H1 (cell line): Measurements from ENCODE around the gene MFGE8. TPM values are rescaled to one million over a fixed set of nuclear protein-coding genes. Genes with fewer than 3 reads are reported as not detected.

Experiments
- CTCF ChIA-PET: fragments of 300-600 bp; sonication (Branson Sonifier 250); formaldehyde crosslinking; loops from one replicate; lab custom pipeline; 2021; ENCODE audit not compliant: partially characterized antibody; lab: Charles Lee
- POLR2A ChIA-PET: fragments of 300-600 bp; sonication (Branson Sonifier 250); formaldehyde crosslinking; loops from one replicate; lab custom pipeline; 2021; ENCODE audit warnings: inconsistent platforms; ENCODE audit not compliant: partially characterized antibody; lab: Charles Lee
- DNase-seq, 2 experiments: peaks; one replicate each; pipeline versions ENCODE4 v3.0.0 to v3.0.0-alpha.2; 2010 to 2022; ENCODE audit warnings: low spot score in 2 of 2, low read depth in 1 of 2, mixed read lengths in 1 of 2
- FAIRE-seq: peaks from 2 replicates; lab custom pipeline; 2011; peaks lifted over from hg19 to GRCh38; lab: Jason Lieb, UNC
- H2AFZ ChIP-seq: 2 replicates; pipeline ENCODE4 v1.8.1; 2012; ENCODE audit warnings: low read length, inconsistent platforms
- H2AK5ac ChIP-seq: 2 replicates; pipeline ENCODE4 v1.6.1; 2013; ENCODE audit warnings: low read depth, low read length
- H2BK120ac ChIP-seq: replicated peaks from 2 replicates; pipeline ENCODE3; 2013; ENCODE audit warnings: low read depth, low read length, inconsistent platforms
- H2BK12ac ChIP-seq: 2 replicates; pipeline ENCODE4 v1.6.1; 2013; ENCODE audit warnings: low read depth, low read length
- H2BK15ac ChIP-seq: 2 replicates; pipeline ENCODE4 v1.6.1; 2013; ENCODE audit warnings: low read length
- H2BK20ac ChIP-seq: 2 replicates; pipeline ENCODE4 v1.6.1; 2013; ENCODE audit warnings: low read length
- H2BK5ac ChIP-seq: 2 replicates; pipeline ENCODE4 v1.6.1; 2013; ENCODE audit warnings: low read depth, low read length
- H3K14ac ChIP-seq: 2 replicates; pipeline ENCODE4 v1.6.1; 2013; ENCODE audit warnings: inconsistent platforms; ENCODE audit not compliant: insufficient read length
- H3K18ac ChIP-seq: 2 replicates; pipeline ENCODE4 v1.6.1; 2013; ENCODE audit warnings: low read length; ENCODE audit errors: extremely low read depth
- H3K23ac ChIP-seq: 2 replicates; pipeline ENCODE4 v1.6.1; 2013; ENCODE audit warnings: inconsistent platforms; ENCODE audit not compliant: insufficient read length
- H3K23me2 ChIP-seq: 2 replicates; pipeline ENCODE4 v1.6.1; 2013; ENCODE audit warnings: low read depth, low read length
- H3K27ac ChIP-seq: 2 replicates; pipeline ENCODE4 v1.6.1; 2011; ENCODE audit warnings: low read depth, low read length, inconsistent platforms
- H3K27me3 ChIP-seq, 4 experiments: replicated peaks in 1 of 4; 1 replicate in 1 of 4; 2 replicates in 3 of 4; pipeline versions ENCODE4 v1.6.1 to v1.8.1; 2011 to 2013; ENCODE audit warnings: low read length in 3 of 4, mild to moderate bottlenecking in 3 of 4, inconsistent platforms in 2 of 4, mixed read lengths in 2 of 4, moderate library complexity in 1 of 4; ENCODE audit not compliant: control insufficient read depth in 3 of 4, insufficient read depth in 3 of 4; ENCODE audit errors: extremely low read depth in 1 of 4
- H3K36me3 ChIP-seq, 4 experiments: 2 replicates each; pipeline versions ENCODE4 v1.6.1 to v1.8.1; 2011 to 2013; ENCODE audit warnings: mild to moderate bottlenecking in 4 of 4, low read length in 3 of 4, moderate library complexity in 2 of 4, control low read depth in 1 of 4, inconsistent platforms in 1 of 4; ENCODE audit not compliant: insufficient read depth in 4 of 4, control insufficient read depth in 2 of 4
- H3K4ac ChIP-seq: replicated peaks from 2 replicates; pipeline ENCODE3; 2013; ENCODE audit warnings: low read length, low read depth, mixed read lengths, inconsistent platforms; ENCODE audit not compliant: insufficient read length
- H3K4me1 ChIP-seq, 4 experiments: replicated peaks in 1 of 4; 1 replicate in 1 of 4; 2 replicates in 3 of 4; pipeline versions ENCODE4 v1.6.1 to v1.8.1; 2011 to 2013; ENCODE audit warnings: low read length in 3 of 4, inconsistent platforms in 2 of 4, mixed read lengths in 1 of 4; ENCODE audit not compliant: insufficient read depth in 4 of 4, control insufficient read depth in 3 of 4
- H3K4me2 ChIP-seq, 2 experiments: 2 replicates each; pipeline versions ENCODE4 v1.6.1 to v1.8.1; 2011 to 2013; ENCODE audit warnings: low read depth in 2 of 2, low read length in 2 of 2, control low read depth in 1 of 2, inconsistent platforms in 1 of 2, mild to moderate bottlenecking in 1 of 2; ENCODE audit not compliant: insufficient read depth in 1 of 2
- H3K4me3 ChIP-seq, 4 experiments: fragments of 200-600, 300-600 bp in 1 of 4; sonication (generic), shearing (Covaris generic), sonication (Bioruptor Twin) in 1 of 4; 2 replicates each; pipeline versions ENCODE4 v1.5.1 to v1.8.1; 2011 to 2016; ENCODE audit warnings: low read length in 4 of 4, low read depth in 3 of 4, control low read depth in 2 of 4, inconsistent platforms in 2 of 4, mild to moderate bottlenecking in 2 of 4, mixed read lengths in 1 of 4, moderate library complexity in 1 of 4; ENCODE audit not compliant: insufficient read depth in 2 of 4; ENCODE audit errors: extremely low read depth in 1 of 4
- H3K56ac ChIP-seq: replicated peaks from 2 replicates; pipeline ENCODE3; 2013; ENCODE audit warnings: low read depth, mild to moderate bottlenecking, mixed read lengths, low read length, inconsistent platforms; ENCODE audit not compliant: insufficient read length
- H3K79me1 ChIP-seq: 2 replicates; pipeline ENCODE4 v1.6.1; 2013; ENCODE audit warnings: low read depth, low read length, control low read depth
- H3K79me2 ChIP-seq, 2 experiments: 2 replicates each; pipeline versions ENCODE4 v1.6.1 to v1.8.1; 2012 to 2013; ENCODE audit warnings: low read length in 2 of 2, mild to moderate bottlenecking in 2 of 2, inconsistent platforms in 1 of 2; ENCODE audit not compliant: insufficient read depth in 2 of 2, control insufficient read depth in 1 of 2
- H3K9ac ChIP-seq, 4 experiments: replicated peaks in 1 of 4; 1 replicate in 1 of 4; 2 replicates in 3 of 4; pipeline versions ENCODE4 v1.6.1 to v1.8.1; 2011 to 2013; ENCODE audit warnings: low read depth in 3 of 4, low read length in 3 of 4, control low read depth in 2 of 4, mild to moderate bottlenecking in 2 of 4, moderate library complexity in 2 of 4, inconsistent platforms in 1 of 4; ENCODE audit errors: extremely low read depth in 1 of 4
- H3K9me3 ChIP-seq, 2 experiments: 2 replicates each; pipeline versions ENCODE4 v1.6.1 to v1.8.1; 2012 to 2013; ENCODE audit warnings: mild to moderate bottlenecking in 2 of 2, moderate library complexity in 2 of 2, control low read depth in 1 of 2, inconsistent platforms in 1 of 2, low read depth in 1 of 2, low read length in 1 of 2, mixed read lengths in 1 of 2; ENCODE audit not compliant: insufficient read depth in 2 of 2
- H4K20me1 ChIP-seq, 2 experiments: replicated peaks in 1 of 2; 2 replicates each; pipeline versions ENCODE3 to v1.8.1; 2011 to 2013; ENCODE audit warnings: inconsistent platforms in 2 of 2, low read length in 2 of 2, mild to moderate bottlenecking in 1 of 2; ENCODE audit not compliant: insufficient read depth in 2 of 2, control insufficient read depth in 1 of 2
- H4K5ac ChIP-seq: 2 replicates; pipeline ENCODE4 v1.6.1; 2013; ENCODE audit warnings: low read length, low read depth, mixed read lengths, inconsistent platforms; ENCODE audit not compliant: insufficient read length
- H4K8ac ChIP-seq: 2 replicates; pipeline ENCODE4 v1.8.0; 2013; ENCODE audit warnings: mild to moderate bottlenecking, moderate library complexity, low read length, inconsistent platforms; ENCODE audit not compliant: insufficient read depth; ENCODE audit errors: extremely low read depth
- H4K91ac ChIP-seq: replicated peaks from 2 replicates; pipeline ENCODE3; 2013; ENCODE audit warnings: low read length, mixed read lengths, inconsistent platforms; ENCODE audit not compliant: insufficient read length
- CHD1 ChIP-seq: IDR thresholded peaks from 2 replicates; pipeline ENCODE4 v1.6.1; 2012; ENCODE audit warnings: low read depth, low read length, improper control_type of control experiment
- KDM4A ChIP-seq: IDR thresholded peaks from one replicate; pipeline ENCODE4 v1.7.1; 2012; ENCODE audit warnings: low read depth, mild to moderate bottlenecking, moderate library complexity, low read length, inconsistent platforms; ENCODE audit not compliant: severe bottlenecking
- POLR2A ChIP-seq, 2 experiments: IDR thresholded peaks; 1 replicate in 1 of 2; 2 replicates in 1 of 2; pipeline ENCODE4 v1.6.1; 2011; ENCODE audit warnings: low read depth in 2 of 2, low read length in 2 of 2, mild to moderate bottlenecking in 2 of 2; ENCODE audit errors: control extremely low read depth in 1 of 2
- RAD21 ChIP-seq, 2 experiments: IDR thresholded peaks in 1 of 2; conservative IDR thresholded peaks in 1 of 2; 2 replicates each; pipeline ENCODE4 v1.6.1; 2011; ENCODE audit warnings: low read depth in 2 of 2, low read length in 2 of 2, improper control_type of control experiment in 1 of 2, inconsistent platforms in 1 of 2, mild to moderate bottlenecking in 1 of 2, moderate library complexity in 1 of 2
- RFX5 ChIP-seq: IDR thresholded peaks from 2 replicates; pipeline ENCODE4 v1.6.1; 2011; ENCODE audit warnings: low read depth, low read length, improper control_type of control experiment, borderline replicate concordance
- SP1 ChIP-seq: IDR thresholded peaks from 2 replicates; pipeline ENCODE4 v1.6.1; 2011; ENCODE audit warnings: low read depth, low read length
- WGBS, 2 experiments: shearing (Covaris generic) in 1 of 2; methylation state at CpG; one replicate each; pipeline versions ENCODE4 v1.1.6 to v1.1.7; 2013 to 2015; ENCODE audit warnings: low lambda C conversion rate in 2 of 2, mixed read lengths in 2 of 2, inconsistent platforms in 1 of 2, low coverage in 1 of 2, missing lambda C conversion rate in 1 of 2; ENCODE audit not compliant: insufficient replicate concordance in 2 of 2, insufficient coverage in 1 of 2, insufficient read length in 1 of 2; ENCODE audit errors: extremely low coverage in 1 of 2, missing lambda C conversion rate in 1 of 2; 5-methylcytosine and 5-hydroxymethylcytosine counted together
- polyA plus RNA-seq, 7 experiments: library from polyadenylated mRNA; depleted of rRNA in 3 of 7; stranded (reverse) in 5 of 7; unstranded in 2 of 7; fragments of >200 nt in 5 of 7; fragments of 200-250 nt in 2 of 7; gene quantifications; 1 replicate in 5 of 7; 2 replicates in 1 of 7; 4 replicates in 1 of 7; pipeline versions ENCODE4 v1.2.1 to v1.2.3, GENCODE V29; 2011 to 2013; ENCODE audit warnings: missing spikeins in 2 of 7, mixed read lengths in 2 of 7
- total RNA-seq: library from RNA; stranded (reverse); fragmentation: NEBNext Ultra II Directional; extraction: Animal tissue kit (Norgen Biotek cat#: 25700); gene quantifications from 2 replicates; pipeline ENCODE4 v1.2.1, GENCODE V29; 2021

The MFGE8 gene
- total and polyA plus RNA-seq, 2 of the 8 experiments (the other 6 are each of a cell fraction or from before 2014, with no cell fraction given) = 1,237 to 2,117 TPM

GRCh38 chr15:88906551-88906950 is 6.6 kb downstream of the MFGE8 start:
- H3K79me2 ChIP-seq = peaks cover 3 to 78% of the 10 kb centered on the region in 2 experiments; a peak in 3 of 4 replicates
- DNase-seq (no peak), FAIRE-seq (no peak)
- H3K4me1 ChIP-seq = peaks cover 2 to 42% (median 29%) of the 10 kb centered on the region in 4 experiments
- WGBS, 2 experiments = 98% methylated on average over 7 of the region's 7 CpGs; no CpG with 5 or more reads in 1 of the 2 experiments
- H3K79me1 ChIP-seq = peaks cover 37% of the 10 kb centered on the region
- H3K14ac ChIP-seq = no peak overlapping the region
- no peak overlapping the region for H3K56ac ChIP-seq
- H3K9me3 ChIP-seq = no peaks in the 10 kb centered on the region
- no peak overlapping the region for H2BK12ac ChIP-seq
- 0 out of 4 replicates have a peak overlapping the region, but pooled peaks of 1 of the 2 experiments have one; percentile 1 for H3K4me2 ChIP-seq
- no peak overlapping the region for H3K23ac ChIP-seq
- H3K36me3 ChIP-seq = peaks cover 73 to 96% (median 90%) of the 10 kb centered on the region in 4 experiments
- H3K9ac ChIP-seq = no peak overlapping the region
- H2AK5ac ChIP-seq = no peak overlapping the region
- no peaks in the 10 kb centered on the region for H3K27me3 ChIP-seq
- H3K4me3 ChIP-seq = no peak overlapping the region
- H3K23me2 ChIP-seq = peaks cover 4% of the 10 kb centered on the region; the same call in 1 of the 2 replicates
- no peak overlapping the region for H4K8ac ChIP-seq
- no peak overlapping the region for H2BK120ac ChIP-seq
- no peak overlapping the region for H3K4ac ChIP-seq
- no peak overlapping the region for H3K18ac ChIP-seq
- H4K5ac ChIP-seq = no peak overlapping the region
- no peak overlapping the region for H2AFZ ChIP-seq
- no peak overlapping the region for H3K27ac ChIP-seq
- CTCF ChIA-PET = interaction anchor here (0.9 to 7.8 kb wide), 6 partner anchors 14 to 220 kb away, joined by 4 to 90 read pairs (median 23); partner anchors contain the start of gene HAPLN3
- H4K20me1 ChIP-seq = peaks cover 47 to 62% of the 10 kb centered on the region in 2 experiments
- no peak overlapping the region for H4K91ac ChIP-seq
- no peak overlapping the region for H2BK5ac ChIP-seq
- H2BK15ac ChIP-seq = no peak overlapping the region
- TF ChIP-seq CHD1 (no peak), KDM4A (no peak), RAD21 (IDR thresholded peaks at IDR 0.05 in 1 of 2, conservative IDR thresholded peaks at IDR 0.05 in 1 of 2; ENCODE audit: low read depth in 2 of 2, low read length in 2 of 2) (no peak), POLR2A (IDR thresholded peaks at IDR 0.05; ENCODE audit: control extremely low read depth in 1 of 2, low read depth in 2 of 2, low read length in 2 of 2) (peak in 1 of 2 experiments; percentile 20; a peak in 1 of 3 replicates), SP1 (no peak), RFX5 (no peak)
- H2BK20ac ChIP-seq = no peak overlapping the region
- POLR2A ChIA-PET = interaction anchor here (2.0 to 27.2 kb wide), 6 partner anchors 14 to 132 kb away, joined by 6 to 607 read pairs (median 16); partner anchors contain the start of gene HAPLN3
